Fibroblast of the conjunctiva (primary cell): ENCODE measurements around the gene RASGRF1.
"Not testable (repeated sequence)": the region's sequence is repeated elsewhere in the genome, so short reads cannot be mapped to it uniquely, and the experiment has no call there.

Experiments used
- DNase-seq: peaks from one replicate; pipeline ENCODE4 v3.0.0-alpha.2; 2010; ENCODE audit warnings: low read depth

The RASGRF1 gene

DNA sequence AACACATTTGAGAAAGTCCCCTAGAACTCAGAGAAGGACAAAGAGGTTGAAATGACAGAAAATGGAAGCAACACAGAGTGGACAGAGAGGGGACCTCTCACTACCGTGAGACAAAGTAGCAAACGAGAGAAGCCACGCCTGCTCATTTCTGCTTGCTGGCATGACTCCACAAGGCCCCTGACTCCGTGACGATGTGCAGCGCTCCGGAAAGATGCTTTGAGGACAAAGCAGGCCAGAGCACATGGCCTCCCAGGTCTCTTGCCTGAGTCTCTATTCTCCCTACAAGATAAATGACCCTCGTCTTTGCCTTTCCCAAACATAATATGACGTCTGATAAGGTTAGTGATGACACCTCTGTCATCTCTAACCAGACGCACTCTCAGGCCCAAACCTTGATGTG is 81.9 kb downstream of the RASGRF1 start:
- no peak for DNase-seq

DNA sequence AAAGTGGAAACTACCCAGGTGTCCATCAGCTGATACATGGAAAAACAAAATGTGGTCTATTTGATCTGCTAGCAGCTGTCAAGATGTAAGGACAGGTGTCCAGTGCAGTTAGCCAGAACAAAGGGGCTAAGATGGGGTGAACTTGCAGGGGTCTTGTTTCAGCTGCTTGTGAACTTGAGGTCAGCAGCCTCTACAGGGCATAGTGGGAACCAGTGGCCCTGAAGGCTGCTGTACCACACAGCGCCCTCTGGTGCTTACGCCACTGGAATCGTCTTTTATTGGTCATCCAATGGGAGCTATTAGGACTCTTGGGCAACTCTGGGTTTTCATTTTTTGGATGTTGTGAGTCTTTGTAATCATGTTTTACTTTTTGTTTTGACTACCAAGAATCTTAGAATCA is 83.5 kb downstream of the RASGRF1 start:
- DNase-seq = peak; percentile 21

DNA sequence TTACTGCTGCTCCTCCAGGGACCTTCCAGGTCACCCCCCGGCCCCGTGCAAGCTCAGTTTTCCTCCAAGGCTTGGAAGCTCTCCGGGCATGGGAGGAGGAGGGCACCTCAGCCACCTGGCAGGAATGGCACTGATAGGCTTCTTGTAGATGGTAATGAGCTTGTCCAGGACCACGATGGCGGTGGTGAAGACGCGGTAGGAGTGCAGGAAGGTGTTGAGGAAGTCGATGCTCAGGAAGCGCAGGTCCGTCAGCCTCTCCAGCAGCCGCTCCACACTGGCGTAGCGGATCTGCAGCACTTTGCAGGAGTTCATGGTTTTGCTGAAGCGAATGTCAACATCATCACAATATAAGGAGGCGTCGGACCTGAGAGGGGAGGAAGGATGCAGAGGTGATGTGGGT is 84.5 kb downstream of the RASGRF1 start:
- DNase-seq = no peak

DNA sequence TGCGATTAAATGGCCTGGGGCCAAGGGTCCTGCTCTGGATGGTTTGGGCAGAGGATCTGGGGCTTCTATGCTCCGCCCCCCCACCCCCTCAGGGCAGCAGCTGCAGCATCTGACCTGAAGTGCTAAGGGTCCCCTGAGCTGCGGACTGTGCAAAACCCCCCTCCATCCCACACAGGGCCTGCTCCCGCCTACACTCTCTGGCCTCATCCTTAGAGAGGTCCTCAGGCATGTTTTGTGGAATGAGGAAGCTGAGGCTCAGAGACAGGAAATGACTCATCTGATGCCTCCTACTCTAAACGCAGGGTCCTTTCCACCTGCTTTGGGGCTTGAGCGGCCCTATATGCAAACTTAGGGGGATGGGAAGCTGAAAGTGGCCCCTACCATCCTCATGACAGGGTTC is 86.2 kb downstream of the RASGRF1 start:
- peak; percentile 17 for DNase-seq

DNA sequence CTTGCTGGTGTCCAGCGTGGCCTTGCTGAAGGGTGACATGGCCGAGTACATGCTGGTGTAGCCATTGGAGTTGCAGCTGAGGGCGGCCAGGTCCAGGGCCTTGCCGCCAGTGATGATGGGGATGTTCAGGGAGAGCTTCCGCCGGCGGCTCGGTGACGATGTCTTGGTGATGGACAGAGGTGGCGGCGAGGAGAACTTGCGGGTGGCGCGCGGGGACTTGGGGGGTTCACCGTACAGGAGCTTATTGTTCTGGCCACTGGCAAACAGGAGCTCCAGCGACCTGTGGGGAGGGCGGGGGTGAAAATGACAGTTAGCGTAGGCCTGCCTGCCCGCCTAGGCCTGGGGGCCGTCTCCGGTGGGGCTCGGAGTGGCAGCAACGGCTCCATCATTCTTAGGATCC is 86.7 kb downstream of the RASGRF1 start:
- DNase-seq = no peak

DNA sequence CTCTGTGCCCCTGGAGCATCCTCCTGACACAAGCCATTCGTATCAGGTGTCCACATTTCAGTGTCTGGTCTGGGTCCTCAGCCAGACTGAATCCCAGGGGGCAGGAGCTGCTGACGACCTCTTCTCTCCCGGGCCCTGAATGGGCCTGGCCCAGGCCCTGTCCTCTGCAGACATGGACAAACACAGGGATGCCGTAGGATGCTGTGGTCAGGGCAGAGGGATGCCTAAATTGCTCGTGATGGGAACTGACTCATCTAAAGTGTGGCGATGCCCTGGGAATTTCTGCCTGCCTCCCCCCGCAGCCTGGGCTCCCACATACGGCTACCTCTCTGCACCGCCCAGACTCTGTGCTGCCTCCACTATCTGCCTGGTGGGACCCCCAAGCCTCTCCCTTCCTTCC is 87.3 kb downstream of the RASGRF1 start:
- no peak for DNase-seq

DNA sequence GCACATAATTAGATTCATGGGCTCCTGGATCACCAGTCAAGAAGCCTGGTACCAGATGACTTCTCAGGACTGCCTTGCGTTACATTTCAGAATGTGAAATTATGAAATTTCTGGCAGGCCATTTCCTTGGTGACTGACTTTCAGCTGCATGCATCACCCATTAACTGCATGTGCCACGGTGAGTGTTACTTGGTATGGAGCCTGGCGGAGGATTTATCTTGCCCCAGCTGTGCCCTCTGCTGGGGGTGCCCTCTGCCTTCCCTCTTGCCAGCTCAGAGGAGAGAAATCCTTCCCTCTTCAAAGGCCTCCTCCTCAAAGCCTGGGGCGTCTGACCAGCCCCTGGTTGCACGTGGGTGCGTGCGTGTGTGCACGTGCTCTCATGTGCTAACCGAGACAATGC is 88.0 kb downstream of the RASGRF1 start:
- no peak for DNase-seq

DNA sequence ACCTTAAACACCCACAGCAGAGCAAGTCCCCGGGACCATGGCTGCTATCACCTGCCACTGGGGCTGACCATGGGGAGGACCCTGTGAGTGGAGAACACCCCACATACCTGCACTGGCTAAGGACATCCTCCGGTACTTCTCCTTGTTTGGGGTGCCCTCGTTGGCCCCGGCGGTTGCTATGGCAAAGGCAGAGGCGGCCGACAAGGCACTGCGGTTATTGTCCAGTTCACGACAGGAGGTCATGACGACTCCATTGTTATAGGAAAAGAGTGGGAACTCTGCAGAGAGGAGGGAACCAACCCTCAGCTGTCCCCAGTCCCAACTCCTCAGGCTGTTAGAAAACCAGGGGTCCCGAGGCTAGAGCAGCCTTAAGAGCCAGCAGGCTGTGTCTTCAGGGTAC is 90.9 kb downstream of the RASGRF1 start:
- DNase-seq = no peak

DNA sequence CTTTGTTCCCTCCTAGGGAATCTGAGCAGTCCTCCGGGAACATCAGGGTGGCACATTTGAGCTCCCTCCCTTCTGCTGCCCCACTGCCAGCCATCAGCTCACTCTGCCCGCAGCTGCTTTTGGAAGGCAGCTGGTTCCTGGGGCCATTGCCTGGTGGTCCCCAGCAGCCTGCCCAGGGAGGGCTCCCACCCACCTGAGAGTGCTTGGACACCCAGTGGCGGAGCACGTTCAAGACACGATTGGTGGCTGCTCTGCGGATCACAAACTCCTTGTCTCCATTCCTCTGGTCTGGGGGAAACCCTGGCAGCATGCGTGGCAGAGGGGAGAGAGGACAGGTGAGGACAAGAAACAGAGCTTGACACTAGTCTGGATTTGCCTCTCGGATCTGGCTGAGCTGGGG is 92.1 kb downstream of the RASGRF1 start:
- DNase-seq = no peak

DNA sequence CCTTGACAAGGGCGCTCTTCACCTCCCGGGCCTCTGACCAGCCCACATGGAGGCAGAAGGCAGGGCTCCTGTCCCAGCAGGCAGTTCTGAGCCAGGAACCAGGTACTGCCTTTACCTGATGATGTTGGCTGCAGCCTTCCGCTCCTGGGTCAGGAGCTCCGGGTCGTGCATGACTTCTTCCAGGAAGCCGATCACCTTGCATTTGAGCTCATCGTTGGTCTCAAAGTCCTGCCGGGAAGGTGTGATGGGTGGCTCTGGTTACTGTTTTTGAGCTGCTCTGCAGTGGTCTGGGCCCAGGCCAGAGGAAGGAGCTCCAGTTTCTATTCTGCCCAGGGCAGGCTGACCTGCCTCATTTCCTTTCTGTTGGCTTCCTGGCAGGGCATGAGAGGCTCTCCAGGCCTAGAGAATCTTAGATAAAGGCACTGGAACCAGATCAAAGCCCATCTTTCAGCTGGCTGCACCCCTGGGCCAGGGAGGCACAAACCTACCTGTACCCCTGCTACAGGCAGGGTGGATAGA is 92.5 kb downstream of the RASGRF1 start:
- no peak for DNase-seq

DNA sequence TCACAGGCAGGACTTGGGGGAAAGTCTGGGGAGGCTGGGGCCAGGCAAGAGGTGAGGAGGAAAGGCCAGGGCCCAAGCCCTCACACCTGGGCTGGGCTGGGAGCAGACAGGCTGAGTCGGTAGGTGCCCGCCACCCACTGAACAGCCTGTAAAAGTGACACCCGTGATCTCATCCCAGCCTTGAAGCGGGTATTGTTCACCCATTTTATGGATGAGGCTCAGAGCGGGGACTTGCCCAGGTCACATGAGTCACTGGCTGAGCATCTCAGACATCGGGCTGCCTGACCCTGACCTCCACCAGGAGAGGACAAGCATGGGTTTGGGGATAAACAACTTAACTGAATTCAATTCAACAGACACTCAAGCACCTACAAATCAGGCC is 93.7 kb downstream of the RASGRF1 start:
- DNase-seq = no peak

DNA sequence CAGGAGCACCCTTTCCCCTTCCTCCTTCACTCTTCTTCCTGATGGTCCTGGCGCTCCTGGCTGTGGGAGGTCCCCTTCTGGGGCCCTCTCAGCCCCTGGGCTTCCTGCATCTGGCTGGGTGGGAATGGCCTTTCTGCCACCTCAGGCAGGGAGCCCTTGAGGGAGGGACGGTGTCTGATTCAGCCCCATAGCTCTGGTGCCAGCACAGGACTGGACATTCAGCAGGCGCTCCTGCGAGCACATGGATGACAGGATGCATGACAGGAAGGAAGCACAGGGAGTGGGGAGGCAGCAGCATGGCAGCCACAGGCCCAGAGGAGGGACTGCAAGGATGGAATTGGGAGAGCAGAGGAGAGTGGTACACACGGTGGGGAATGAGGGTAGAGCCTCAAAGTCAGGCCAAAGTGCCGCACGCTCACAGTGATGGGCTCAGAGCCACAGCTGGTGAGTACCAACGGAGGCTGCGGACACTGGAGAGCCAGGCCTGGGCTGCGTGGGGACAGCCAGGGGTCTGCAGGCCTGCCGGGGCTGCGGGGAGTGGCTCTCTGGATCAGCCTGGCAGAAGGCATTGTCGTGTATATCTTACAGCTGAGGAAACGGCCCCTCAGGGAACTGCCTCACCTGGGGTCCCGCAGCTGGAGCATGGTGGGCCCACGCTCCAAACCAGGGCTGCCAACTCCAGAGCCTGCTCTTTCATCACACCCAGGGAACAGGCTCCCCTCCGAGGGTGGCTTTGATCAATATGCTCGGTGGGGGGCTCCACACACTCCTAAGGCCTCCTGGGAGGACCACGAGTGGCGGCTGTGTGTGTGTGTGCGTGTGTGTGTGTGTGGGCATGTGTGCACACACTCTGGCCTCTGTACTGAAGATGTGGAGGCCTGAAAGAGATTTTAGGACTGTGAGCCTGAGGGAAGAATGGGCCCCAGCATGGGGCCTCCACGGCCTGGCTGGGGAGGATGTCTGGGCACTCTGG is 94.4 kb downstream of the RASGRF1 start:
- DNase-seq = no peak

DNA sequence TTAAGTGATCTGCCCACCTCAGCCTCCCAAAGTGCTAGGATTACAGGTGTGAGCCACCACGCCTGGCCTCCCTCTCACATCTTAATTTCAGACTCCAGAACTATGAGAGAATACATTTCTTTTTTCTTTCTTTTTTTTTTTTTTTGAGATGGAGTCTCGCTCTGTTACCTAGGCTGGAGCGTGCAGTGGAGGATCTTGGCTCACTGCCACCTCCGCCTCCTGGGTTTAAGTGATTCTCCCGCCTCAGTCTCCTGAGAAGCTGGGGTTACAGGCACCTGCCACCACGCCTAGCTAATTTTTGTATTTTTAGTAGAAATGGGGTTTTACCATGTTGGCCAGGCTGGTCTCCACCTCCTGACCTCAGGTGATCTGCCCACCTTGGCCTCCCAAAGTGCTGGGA is 95.4 kb downstream of the RASGRF1 start:
- not testable (repeated sequence) for DNase-seq

DNA sequence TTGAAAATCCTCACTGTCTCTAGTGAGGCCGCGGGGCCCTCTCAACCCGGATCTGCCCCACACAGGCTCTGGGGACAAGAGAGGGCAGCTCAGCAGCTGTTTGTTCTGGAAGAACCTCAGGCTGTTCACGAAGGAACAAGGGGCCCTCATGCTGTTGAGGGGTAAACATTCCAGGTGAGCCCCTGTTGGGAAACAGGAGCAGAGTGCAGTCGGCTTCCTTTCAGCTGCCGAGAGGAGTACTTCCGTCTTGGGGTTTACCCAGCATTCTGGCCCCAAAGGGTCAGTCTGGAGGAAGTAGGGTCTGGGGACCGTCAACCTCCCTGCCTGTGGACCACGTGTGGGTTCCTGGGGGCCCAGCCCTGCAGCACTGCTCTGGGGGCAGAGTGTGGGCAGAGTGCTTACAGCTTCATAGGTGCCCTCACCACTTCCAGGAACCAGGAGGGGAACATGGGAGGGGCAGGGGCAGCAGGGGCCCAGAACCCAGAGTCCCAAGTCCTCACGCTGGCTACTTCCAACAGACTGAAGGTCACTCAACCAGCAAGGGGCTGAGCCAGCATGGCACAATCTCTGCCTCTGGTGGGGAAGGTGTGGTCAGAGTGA is 96.5 kb downstream of the RASGRF1 start:
- DNase-seq = no peak

DNA sequence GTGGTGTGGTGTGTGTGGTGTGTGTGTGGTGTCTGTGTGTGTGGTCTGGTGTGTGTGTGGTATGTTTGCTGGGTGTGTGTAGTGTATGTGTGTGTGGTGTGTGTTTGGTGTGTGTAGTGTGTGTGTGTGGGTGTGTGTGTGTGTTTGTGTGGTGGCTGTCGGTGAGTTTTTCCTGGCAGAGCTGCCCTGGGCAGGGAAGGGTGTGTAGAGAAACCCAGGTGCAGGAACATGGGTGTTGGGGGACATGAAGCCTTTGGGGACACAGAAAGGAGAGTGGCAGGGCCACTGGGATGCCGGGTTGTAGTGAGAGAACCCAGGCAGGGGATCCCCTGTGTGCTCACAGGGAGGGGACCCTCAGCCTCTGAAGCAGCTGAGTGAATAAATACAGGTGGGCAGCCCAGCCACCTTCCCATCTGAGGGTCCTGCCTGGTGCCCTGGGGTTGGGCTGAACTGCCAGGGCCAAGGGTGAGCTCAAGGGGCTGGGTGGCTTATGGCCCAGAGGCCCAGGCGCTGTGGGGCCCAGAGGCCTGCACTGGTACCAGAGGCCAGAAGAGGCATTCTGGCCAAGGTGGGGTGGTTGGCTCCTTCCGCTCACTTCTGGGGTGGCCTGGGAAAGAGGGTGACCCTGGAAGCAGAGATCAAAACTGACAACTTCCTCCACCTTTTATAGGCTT is 97.2 kb downstream of the RASGRF1 start:
- no peak for DNase-seq

DNA sequence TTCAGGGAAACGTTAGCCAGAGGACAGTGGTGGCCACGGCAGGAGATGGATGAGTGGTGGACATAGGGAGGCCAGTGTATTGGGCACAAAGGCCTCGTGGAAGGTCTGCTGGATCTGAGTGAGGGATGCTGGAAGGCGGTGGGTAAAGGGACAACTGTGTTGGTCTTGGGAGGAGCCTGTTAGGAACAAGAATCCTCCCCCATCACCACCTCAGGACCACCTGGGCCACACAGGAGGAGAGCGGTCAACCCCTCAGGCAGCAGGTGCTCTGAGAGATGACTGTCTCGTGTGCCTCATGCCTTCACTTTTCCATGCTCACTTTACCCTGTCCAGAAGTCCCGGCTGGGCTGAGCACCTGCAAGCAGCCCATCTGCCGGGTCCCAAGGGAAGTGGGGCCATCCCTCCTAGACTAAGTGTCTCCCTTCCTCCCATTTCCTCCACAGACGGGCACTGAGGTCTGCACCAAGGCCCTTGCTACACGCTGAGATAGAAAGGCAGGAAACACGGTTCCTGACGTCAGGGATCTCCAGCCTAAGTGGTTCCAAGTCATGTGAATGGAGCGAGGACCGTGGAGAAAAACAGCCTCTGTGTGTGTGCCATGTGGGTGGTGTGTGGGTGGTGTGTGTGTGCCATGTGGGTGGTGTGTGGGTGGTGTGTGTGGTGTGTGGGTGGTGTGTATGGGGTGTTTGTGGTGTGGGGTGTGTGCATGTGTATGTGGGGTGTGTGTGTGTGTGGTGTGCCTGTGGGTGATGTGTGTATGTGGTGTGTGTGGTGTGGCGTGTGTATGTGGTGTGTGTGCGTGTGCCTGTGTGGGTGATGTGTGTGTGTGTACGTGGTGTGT is 97.9 kb downstream of the RASGRF1 start:
- no peak for DNase-seq

DNA sequence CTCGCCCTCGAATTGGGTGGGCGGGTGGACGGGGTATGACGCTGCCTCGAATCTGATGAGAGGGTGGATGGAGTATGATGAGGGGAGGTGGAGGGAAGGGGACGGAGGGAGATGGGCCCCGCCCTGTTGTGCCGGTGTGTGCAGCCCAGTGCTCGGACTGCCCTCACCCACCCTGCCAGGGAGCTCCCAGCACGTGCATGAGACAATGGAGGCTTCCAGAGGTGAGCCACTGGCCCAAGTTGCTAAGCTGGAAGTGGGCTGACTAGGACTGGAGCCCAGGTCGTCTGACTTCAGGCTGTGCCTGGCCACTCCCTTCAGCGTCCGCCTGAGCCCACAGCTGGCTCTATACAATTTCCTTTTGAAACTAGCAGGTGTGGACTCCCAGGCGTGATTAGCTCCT is 98.7 kb downstream of the RASGRF1 start:
- DNase-seq = no peak

DNA sequence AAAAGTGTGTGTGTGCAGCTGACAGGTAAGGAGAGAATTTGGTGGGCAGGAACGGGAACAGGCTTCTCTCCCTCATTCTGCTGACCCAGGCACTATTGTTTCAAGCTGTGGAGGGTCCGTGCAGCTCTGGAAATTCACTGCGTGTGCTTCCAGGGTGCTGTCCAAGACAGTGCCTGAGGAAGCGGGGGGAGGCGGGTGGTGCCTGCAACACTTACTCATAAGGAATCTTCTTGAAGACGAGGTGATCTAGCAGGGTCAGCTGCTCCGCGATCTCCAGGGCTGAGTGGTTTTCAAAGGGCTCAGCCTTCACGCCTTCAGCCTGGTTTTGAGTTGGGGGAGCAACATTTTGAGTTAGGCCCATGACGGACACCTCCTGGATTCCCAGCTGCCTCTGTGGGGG is 99.1 kb downstream of the RASGRF1 start:
- DNase-seq = no peak

DNA sequence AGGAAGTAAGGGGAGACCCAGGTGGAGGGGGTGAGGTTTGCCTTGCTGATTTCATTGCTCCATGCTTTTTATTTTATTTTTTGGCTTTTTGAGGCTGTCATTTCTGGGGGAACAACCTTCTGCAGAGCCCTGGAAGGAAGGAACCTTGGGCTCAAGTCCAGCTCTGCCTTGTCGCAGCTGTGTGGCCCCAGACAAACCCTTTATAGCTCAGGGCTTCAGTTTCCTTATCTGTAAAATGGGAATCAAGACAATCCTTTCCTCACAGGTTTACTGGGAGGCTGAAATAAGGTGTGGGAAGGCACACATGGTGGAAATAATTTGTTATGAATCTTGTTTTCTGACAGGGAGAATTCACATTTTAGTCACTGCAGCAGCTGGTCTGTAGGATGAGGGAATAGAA is 100.3 kb downstream of the RASGRF1 start:
- no peak for DNase-seq

DNA sequence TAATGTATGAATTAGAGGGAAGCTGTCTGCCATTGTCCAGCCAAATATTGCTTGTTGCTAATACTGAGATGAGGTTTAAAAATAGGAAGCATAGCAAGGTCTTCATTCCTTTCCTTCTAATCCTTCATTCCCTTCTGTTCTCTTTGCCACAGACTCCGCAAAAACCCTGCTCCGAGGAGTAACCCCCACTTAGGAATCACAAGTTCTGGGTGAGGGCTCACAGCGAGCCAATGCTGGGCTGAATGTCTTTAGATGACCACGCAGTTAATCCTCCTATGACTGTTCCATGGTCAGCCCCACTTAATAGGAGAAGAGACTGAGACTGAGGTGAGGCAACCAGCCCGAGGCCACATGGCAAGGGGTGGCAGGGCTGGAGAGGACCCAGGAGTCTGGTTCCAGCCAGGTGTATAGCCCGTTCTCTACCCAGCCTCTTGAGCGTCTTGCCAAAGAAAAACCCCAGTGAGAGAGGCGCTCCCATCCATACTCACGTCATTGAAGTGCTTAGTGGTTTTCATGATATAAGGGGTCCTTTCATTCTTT is 100.8 kb downstream of the RASGRF1 start:
- DNase-seq = no peak

DNA sequence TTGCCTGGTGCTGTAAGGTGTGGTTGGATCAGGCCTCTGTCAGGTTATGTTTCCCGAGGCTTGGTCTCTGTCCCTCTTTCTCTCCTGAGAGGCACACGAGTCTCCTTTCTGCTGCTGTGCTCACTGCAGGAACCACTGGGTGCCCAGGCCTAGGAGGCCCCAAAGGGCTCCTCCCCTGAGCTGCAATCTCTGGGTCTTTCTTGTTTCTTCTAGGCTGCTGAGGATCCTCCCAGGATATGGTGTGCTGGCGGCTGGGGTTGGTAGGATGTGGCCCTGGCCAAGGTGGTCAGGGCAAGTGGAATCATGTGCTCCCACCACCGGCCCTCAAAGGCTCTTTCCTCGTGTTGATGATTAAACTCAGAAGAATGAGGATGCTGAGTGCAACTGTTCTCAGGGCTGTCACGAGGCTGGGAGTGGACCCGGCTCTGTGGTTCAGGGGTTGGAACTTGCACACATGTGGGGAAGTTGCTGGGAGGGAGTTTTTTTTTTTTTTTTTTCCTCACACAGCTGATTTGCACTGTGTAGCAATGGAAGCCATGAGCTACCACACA is 102.1 kb downstream of the RASGRF1 start:
- peak; percentile 87 for DNase-seq
